ENCODE measurements around the gene HNRNPM.

GRCh38 chr19:8458380-8458779, 13.6 kb downstream of the HNRNPM start:
- TF ChIP-seq CTCF (IDR thresholded peaks at IDR 0.05), result no peak
- TF ChIP-seq POLR2A (IDR thresholded peaks at IDR 0.05), result no peak
